Middle frontal gyrus (tissue), 1 donor: ENCODE results near the gene SBK1.

Source experiments
- DNase-seq: peaks from one replicate; pipeline ENCODE4 v3.0.0-alpha.2; 2015; ENCODE audit warnings: low spot score; ENCODE audit errors: extremely low spot score

The SBK1 gene

GRCh38 chr16:28280881-28281836 lies 11.2 kb upstream of the SBK1 start:
- no peak for DNase-seq

DNA sequence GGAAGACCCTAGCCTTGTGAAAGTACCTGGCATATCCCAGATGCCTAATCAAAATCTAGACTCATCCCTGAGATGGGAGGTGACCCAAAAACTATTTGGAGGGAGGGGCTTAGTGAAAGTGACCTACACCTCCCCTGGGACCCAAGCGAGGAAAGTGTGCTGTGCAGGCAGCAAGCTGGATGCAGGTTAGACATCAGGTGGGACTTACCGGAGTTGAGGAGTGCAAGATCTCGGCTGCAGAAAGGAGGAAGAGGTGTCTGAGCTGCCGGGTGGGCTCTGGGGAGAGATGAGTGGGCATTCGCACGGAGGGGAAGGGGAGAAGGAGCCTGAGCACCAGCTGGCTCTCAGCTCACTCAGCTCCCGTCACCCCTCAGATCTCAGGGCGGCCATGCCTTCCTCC lies 10.3 kb upstream of the SBK1 start:
- DNase-seq: no peak

- DNase-seq: no peak
These were observed 9.2 kb upstream of the SBK1 start for GRCh38 chr16:28283173-28283572.

DNA sequence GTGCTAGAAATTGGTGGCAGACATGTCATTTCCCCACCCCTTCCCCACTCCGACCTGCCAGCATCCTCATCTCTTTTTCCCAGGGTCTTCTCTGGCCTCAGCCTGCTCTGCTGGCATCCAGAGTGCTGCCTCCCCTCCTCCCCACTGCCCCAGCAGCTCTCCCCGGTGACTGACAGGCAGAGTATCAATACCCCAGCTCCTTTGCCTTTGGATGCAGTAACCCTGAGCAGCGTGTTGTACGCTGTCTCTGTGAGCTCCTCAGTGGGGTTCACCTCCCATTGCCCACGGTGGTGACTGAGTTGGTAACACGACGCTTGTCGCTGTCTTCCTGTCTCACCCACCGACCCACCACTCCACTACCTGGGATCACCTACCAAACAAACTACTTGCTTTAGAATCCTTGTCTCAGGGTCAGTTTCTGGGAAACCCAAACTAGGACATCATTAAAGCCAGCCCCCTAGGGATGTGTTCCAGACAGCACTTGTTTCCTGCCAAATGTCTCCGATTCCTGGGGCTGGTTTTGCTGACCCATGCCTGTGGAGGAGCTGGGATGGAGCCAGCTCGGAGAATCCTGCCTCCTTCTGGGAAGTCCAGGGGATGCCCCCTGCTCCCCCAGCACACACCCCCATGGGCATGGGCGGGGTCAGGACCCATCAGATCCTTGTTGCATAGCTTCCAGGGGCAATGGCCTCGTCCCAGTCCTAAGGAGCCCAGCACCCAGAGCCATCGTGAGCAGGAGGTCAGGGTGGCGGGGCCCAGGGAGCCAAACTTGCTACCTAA lies 8.3 kb upstream of the SBK1 start:
- DNase-seq: no peak

- DNase-seq: no peak
These were observed 6.7 kb upstream of the SBK1 start for GRCh38 chr16:28285649-28286048.

GRCh38 chr16:28288114-28288513 lies 4.2 kb upstream of the SBK1 start:
- DNase-seq: no peak

GRCh38 chr16:28289048-28289447 lies 3.3 kb upstream of the SBK1 start:
- DNase-seq: no peak

- no peak for DNase-seq
These were observed 2.1 kb upstream of the SBK1 start for GRCh38 chr16:28289939-28290858.

GRCh38 chr16:28290859-28291254 lies 1.5 kb upstream of the SBK1 start:
- DNase-seq: no peak

- DNase-seq: no peak
These were observed 641 bp downstream of the SBK1 start for GRCh38 chr16:28292731-28293600.

DNA sequence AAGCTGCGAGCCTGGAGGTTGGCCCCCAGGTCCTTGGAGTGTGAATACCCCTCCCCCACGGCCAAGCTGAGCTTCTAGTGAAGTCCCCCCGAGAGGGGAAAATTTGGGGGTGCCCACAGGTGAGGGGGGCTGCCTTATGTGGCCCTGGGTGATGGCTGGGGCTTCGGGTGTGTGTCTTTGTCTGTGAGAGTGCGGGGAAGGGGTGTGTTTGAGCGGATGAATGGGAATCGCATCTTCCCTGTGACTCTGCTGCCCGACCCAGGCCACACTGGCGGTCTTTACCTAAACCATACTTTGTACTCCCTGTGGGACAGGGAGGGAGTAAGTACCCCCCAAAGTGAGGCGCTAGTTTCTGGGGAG lies 1.3 kb downstream of the SBK1 start:
- no peak for DNase-seq

GRCh38 chr16:28294201-28294600 lies 1.9 kb downstream of the SBK1 start:
- DNase-seq: no peak

- no peak for DNase-seq
These were observed 3.0 kb downstream of the SBK1 start for GRCh38 chr16:28295276-28295675.

DNA sequence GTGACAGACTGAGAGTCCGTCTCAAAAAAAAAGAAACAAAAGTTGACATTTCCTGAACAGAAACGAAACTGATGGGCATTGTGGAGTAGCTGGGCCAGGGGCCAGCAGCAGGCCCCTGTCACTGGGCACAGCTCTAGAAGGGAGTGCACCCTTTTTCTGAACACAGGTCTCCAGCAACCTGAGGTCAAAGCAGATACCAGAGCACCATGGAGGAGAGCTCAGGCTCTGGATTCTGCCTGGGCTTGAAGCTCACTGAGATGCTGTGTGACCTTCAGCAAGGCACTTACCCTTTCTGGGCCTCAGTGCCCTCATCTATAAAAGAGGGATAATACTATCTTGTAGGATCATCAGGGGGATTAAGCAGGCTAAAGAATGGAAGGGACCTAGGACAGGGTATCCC lies 5.0 kb downstream of the SBK1 start:
- no peak for DNase-seq

DNA sequence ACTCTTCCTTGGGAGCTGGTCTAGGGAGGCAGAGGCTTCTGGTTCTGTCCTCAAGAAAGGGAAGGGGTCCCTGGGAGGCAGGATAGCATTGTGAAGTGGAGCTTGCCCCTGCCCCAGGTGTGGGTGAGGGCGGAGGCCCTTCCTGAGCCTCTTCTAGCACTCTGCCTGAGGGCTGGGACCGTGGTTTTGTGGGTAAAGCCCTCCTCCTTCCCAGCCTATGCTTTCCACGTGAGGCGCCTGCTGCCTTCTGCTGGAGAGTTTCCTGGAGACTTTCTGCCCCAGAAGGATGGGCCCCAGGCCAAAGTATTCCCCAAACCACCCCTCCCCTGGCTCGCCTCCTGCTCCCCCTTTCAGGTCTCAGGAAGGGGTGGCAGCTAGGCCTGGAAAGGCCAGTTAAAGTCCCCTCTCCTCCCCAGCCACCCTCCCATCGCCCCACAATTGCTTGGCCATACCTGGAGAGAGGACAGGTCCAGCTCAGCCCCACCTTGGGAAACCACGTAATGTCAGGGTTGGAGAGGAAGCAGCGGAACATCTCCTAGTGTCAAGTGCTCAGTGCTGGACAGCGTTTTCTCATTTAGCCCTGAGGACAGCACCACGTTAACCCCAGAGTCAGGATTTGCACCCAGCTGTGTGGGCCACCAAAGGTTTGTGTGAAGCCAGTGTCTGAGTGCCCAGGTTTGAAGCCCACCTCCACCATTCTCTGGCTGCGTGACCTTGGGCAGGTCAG lies 5.6 kb downstream of the SBK1 start:
- no peak for DNase-seq

GRCh38 chr16:28298511-28298878 lies 6.2 kb downstream of the SBK1 start:
- DNase-seq: no peak

GRCh38 chr16:28300327-28300726 lies 8.0 kb downstream of the SBK1 start:
- DNase-seq: no peak

GRCh38 chr16:28301154-28301553 lies 8.8 kb downstream of the SBK1 start:
- no peak for DNase-seq

- DNase-seq: no peak
These were observed 9.3 kb downstream of the SBK1 start for GRCh38 chr16:28301620-28302019.

DNA sequence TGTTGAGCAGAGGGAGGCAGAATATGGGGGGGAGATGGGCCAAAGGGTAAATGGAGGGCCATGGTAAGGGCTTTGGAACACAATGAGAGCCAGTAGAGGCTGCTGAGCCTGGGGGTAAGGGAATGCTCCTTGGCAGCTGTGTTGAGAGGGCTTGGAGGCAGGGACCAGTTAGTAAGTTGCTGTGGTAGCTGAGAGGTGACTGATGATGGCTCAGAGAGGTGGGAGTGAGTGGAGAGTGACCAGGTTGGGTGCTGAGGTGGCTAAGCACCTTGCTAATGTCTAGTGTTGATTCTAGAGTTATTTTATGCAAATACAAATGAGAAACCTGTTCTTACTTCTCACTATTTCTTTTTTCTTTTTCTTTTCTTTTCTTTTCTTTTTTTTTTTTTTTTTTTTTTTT lies 10.8 kb downstream of the SBK1 start:
- no peak for DNase-seq
